Activated T-cell treated with anti-CD3 and anti-CD28 coated beads, Interleukin-2, amount 50 U/mL, for 24 hours (primary cell): ENCODE data around the gene SDCCAG8.

ENCODE experiments used
- DNase-seq: peaks from one replicate; pipeline ENCODE4 v3.0.0-alpha.2; 2020
- H3K27ac Mint-ChIP-seq: 2 replicates; pipeline ENCODE4 v1.8.0; 2020; ENCODE audit warnings: mild to moderate bottlenecking, mixed read lengths
- H3K27me3 Mint-ChIP-seq: 2 replicates; pipeline ENCODE4 v1.8.0; 2020; ENCODE audit warnings: mixed read lengths
- H3K36me3 Mint-ChIP-seq: 2 replicates; pipeline ENCODE4 v1.8.0; 2020; ENCODE audit warnings: low read depth, mixed read lengths
- H3K4me1 Mint-ChIP-seq: 2 replicates; pipeline ENCODE4 v1.8.0; 2020; ENCODE audit warnings: low read depth, mixed read lengths
- H3K4me3 Mint-ChIP-seq: 2 replicates; pipeline ENCODE4 v1.8.0; 2020; ENCODE audit warnings: mild to moderate bottlenecking, moderate library complexity, mixed read lengths
- H3K9me3 Mint-ChIP-seq: 2 replicates; pipeline ENCODE4 v1.8.0; 2020; ENCODE audit warnings: mixed read lengths

SDCCAG8 gene

GRCh38 chr1:243461700-243462099 lies 205.9 kb downstream of the SDCCAG8 start:
- peaks cover 17% of the 10 kb centered on the region for H3K36me3 Mint-ChIP-seq
- no peaks in the 10 kb centered on the region for H3K4me1 Mint-ChIP-seq
- no peak for DNase-seq
- H3K27me3 Mint-ChIP-seq: no peaks in the 10 kb centered on the region
- no peak overlapping the region for H3K27ac Mint-ChIP-seq
- no peak overlapping the region for H3K4me3 Mint-ChIP-seq
- H3K9me3 Mint-ChIP-seq: no peaks in the 10 kb centered on the region

GRCh38 chr1:243462929-243463697 lies 207.3 kb downstream of the SDCCAG8 start:
- H3K9me3 Mint-ChIP-seq: no peaks in the 10 kb centered on the region
- no peak overlapping the region for H3K27ac Mint-ChIP-seq
- H3K27me3 Mint-ChIP-seq: no peaks in the 10 kb centered on the region
- H3K4me3 Mint-ChIP-seq: no peak overlapping the region
- peaks cover 15% of the 10 kb centered on the region for H3K36me3 Mint-ChIP-seq
- H3K4me1 Mint-ChIP-seq: no peaks in the 10 kb centered on the region
- DNase-seq: no peak

DNA sequence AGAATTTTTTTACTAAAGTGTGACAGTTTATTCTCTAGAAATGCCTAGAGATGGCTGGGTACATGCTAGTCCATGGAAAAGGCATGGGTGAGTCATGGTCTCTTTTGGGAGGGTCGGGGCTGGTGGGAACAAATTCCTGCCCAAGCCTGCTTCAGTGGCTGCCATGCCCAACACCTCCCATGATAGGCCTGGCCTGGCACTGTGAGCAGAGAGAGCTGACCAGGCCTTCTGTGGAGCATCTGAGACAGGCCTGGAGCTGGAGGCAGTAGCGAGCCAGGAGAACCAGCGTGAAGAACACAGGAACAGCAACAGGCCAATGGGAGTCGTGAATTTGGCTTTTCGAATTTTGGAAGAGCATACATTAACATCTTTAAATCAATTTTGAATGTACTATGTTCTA lies 209.2 kb downstream of the SDCCAG8 start:
- H3K4me1 Mint-ChIP-seq: no peaks in the 10 kb centered on the region
- H3K27me3 Mint-ChIP-seq: no peaks in the 10 kb centered on the region

DNA sequence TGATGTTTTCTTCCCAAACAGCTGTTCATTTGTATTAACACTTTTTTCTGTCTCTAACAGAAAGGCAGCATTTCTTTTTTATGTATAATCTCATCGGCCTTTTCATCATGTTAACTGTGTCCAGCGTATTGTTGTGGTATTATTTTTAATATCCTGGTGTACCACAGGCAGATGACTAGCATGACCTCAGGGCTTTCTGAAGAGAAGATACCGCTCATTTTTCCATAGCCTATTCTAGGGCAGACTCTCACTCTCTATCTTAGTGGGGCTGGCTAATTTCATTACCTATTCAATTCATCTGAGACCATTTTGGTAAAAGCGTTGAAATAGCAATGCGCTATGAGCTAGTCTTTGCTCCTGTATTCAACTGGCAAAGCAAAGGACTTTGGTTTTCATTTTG lies 209.9 kb downstream of the SDCCAG8 start:
- no peak for DNase-seq
- no peak overlapping the region for H3K4me3 Mint-ChIP-seq
- H3K9me3 Mint-ChIP-seq: no peaks in the 10 kb centered on the region

More for the DNA sequence above, 209.2 kb downstream of the SDCCAG8 start:
- H3K36me3 Mint-ChIP-seq: peaks cover 13% of the 10 kb centered on the region
- no peak for DNase-seq
- no peak overlapping the region for H3K27ac Mint-ChIP-seq
- H3K9me3 Mint-ChIP-seq: no peaks in the 10 kb centered on the region
- no peak overlapping the region for H3K4me3 Mint-ChIP-seq

DNA sequence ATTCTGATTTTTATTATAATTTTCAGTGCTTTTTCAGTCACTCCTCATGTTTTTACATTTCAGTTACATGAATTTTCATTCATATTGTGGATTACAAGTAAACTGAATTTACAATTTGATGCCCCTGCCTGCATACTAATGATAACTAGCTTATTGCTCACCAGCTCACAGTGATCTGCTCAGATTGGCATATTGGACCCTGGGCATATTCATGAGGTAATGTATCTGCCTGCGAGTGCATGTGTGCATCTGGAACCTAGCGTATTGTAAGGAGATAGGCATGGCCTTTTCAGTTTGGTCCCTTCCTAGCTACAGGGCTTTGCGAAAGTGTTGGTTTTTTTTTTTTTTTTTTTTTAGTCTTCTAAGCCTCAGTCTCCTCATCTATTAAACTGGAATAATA lies 213.7 kb downstream of the SDCCAG8 start:
- Mint-ChIP-seq H3K9me3 (no peaks in the 10 kb centered on the region), H3K4me1 (peaks cover 9% of the 10 kb centered on the region), H3K27me3 (no peaks in the 10 kb centered on the region), H3K27ac (no peak overlapping the region), H3K36me3 (peaks cover 3% of the 10 kb centered on the region), H3K4me3 (no peak overlapping the region)
- no peak for DNase-seq

More for the DNA sequence above, 209.9 kb downstream of the SDCCAG8 start:
- Mint-ChIP-seq H3K4me1 (no peaks in the 10 kb centered on the region), H3K36me3 (peaks cover 9% of the 10 kb centered on the region), H3K27ac (no peak overlapping the region), H3K27me3 (no peaks in the 10 kb centered on the region)

DNA sequence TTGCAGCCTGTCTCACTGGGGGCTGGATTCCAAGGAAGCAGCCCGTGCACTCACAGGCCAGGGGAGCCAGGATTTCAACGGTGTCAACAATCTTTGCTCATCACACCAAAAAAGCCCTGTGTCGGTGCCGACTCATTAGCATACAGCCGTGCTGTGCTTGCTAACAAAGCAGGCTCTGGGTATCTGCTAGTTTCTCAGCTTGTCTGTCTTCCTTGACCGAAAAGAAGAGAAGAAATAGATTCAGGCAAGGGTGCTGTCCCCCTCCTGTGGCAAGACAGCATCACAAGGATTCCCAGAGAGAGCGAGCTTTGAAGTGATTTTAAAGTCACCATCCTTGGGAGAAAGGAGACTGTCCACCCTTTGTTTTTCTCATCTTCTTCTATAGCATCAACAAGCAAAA lies 214.7 kb downstream of the SDCCAG8 start:
- DNase-seq: no peak
- Mint-ChIP-seq H3K4me1 (peaks cover 9% of the 10 kb centered on the region), H3K9me3 (no peaks in the 10 kb centered on the region), H3K27me3 (no peaks in the 10 kb centered on the region), H3K4me3 (no peak overlapping the region), H3K27ac (no peak overlapping the region), H3K36me3 (peaks cover 6% of the 10 kb centered on the region)

DNA sequence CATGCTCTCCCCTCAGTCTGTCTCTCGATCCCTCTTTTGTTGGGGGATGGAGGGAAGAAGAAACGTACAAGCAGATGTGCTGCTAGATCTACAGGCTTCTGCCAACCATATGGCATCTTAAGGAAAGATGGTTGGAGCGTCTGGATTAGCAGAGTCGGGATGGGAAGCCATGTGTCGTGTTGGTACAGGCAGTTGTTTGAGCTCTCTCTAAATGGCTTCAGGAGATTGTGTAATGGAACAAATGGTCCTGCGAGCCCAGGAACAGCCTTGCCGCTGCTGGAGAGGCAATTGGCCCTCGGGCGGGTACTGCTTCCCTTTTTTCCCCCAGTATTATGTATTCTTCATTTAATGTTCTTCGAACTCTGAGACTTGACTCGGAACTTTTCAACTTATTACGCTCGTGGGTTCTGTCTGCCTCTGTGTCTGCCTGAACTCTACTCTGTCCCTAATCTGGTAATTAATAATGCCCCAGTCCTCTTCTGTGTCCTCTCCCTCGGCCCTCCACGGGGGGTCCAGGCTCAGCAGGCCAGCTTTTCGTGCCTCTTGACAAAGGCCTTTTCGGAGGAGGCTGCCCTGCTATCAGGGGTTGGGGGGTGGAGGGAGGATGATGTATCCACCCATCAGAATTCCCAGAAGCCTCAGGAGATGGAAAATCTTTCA lies 215.3 kb downstream of the SDCCAG8 start:
- DNase-seq: no peak
- peaks cover 10% of the 10 kb centered on the region for H3K36me3 Mint-ChIP-seq
- no peaks in the 10 kb centered on the region for H3K27me3 Mint-ChIP-seq
- H3K4me3 Mint-ChIP-seq: no peak overlapping the region
- H3K4me1 Mint-ChIP-seq: peaks cover 9% of the 10 kb centered on the region
- no peaks in the 10 kb centered on the region for H3K9me3 Mint-ChIP-seq
- no peak overlapping the region for H3K27ac Mint-ChIP-seq

- Mint-ChIP-seq H3K4me3 (no peak overlapping the region), H3K27me3 (no peaks in the 10 kb centered on the region), H3K27ac (no peak overlapping the region), H3K9me3 (no peaks in the 10 kb centered on the region), H3K4me1 (peaks cover 9% of the 10 kb centered on the region), H3K36me3 (peaks cover 10% of the 10 kb centered on the region)
- no peak for DNase-seq
Observed at GRCh38 chr1:243471754-243472745, 216.2 kb downstream of the SDCCAG8 start.

DNA sequence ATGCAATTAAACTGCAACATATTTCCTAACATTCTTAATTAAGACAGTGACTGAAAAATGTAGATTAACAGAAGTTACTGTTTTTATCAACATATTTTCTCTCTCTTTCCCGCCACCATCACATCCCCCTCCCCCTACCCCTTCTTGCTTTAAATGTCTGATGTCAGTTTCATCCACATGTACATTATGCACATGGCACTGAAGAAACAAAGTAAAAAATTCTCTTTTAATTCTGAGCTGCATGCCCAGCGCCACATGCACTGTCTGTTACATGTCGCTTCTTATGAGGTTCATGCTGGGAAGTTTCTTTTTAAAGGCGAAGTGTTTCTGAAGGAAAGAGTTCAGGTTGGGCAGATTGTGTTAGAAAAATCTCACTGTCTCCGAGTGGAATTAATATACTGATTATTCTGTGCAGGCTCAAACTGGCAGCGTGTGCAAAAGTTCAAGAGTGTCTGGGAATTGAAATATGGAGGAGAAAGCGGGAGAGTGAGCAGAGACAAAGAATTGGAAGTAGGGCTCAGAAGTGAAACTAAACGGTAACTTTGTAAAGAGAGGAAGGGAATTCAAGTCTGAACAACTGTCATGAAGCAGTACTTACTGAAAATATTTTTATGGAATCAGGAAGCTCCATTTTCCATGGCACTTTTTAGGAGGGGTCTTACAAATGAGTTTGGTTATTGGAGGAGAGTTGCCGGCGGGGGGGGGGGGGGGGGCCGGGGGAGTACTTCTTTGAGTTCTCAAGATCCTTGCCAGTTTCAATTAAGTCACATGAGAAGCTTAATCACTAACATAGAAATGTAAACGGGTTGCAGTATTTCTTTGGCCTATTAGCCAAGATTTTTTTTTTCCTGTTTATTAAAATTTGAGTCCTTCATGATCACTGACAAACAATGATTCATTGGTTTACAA lies 217.6 kb downstream of the SDCCAG8 start:
- DNase-seq: no peak
- H3K9me3 Mint-ChIP-seq: no peaks in the 10 kb centered on the region
- peaks cover 9% of the 10 kb centered on the region for H3K4me1 Mint-ChIP-seq
- H3K27ac Mint-ChIP-seq: peak overlapping the region; percentile 30
- H3K27me3 Mint-ChIP-seq: no peaks in the 10 kb centered on the region
- H3K36me3 Mint-ChIP-seq: peaks cover 13% of the 10 kb centered on the region
- H3K4me3 Mint-ChIP-seq: peak overlapping the region; percentile 71

DNA sequence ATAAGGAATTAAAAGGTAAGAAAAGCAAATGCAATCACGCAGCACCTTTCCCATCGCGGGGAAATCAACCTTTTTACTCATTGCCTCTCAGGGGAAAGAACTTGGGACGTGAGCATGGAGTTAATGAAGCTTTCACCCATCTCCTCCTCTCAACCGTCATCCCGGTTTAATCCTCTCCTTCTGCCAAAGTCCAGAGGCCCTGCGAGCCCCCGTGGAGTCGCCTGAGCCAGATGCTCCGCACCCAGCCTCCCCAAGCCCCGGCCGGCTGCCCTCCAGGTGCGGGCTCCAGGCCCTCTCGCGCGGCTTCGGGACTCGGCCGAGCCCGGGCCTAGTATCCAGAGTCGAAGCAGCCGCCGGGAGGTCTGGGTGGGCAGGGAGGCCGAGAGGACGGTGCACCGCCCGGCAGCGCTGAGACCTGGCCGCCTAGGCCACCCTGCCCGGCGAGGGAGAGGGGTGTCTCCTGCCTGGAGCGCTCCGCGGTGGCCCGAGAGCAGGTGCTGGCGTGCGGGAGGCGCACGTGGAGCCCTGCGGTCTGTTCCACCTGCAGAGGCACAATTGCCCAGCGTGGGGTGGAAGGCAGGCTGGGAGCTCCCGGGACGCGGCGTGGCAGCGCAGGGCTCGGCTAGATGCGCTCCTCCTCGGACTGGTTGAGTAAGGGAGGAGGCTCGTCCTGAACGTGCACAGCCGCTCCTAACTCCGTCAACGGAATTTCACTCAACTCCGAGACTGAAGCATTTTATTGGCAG lies 218.5 kb downstream of the SDCCAG8 start:
- Mint-ChIP-seq H3K36me3 (peaks cover 13% of the 10 kb centered on the region), H3K4me1 (peaks cover 9% of the 10 kb centered on the region), H3K27ac (no peak overlapping the region), H3K4me3 (no peak overlapping the region), H3K27me3 (no peaks in the 10 kb centered on the region), H3K9me3 (no peaks in the 10 kb centered on the region)
- DNase-seq: no peak

DNA sequence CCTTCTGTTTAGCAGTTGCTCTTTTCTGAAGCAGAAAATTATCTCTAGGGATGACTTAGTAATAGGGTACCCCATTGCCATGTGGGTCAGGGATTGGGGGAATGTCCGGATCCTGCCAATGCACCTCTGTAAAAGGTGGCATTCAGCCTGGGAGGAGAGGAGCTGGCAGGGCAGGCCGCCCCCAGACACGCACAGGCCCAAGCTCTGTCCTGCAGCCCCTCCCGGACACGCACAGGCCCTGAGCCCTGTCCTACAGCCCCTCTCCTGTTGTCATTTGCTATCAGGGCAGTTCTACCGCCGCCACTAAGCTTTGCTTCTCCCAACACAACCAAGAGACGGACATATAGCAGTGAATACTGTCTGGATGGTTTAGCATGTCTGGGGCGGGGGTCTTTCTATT lies 219.1 kb downstream of the SDCCAG8 start:
- Mint-ChIP-seq H3K27ac (no peak overlapping the region), H3K4me3 (no peak overlapping the region), H3K27me3 (no peaks in the 10 kb centered on the region), H3K9me3 (no peaks in the 10 kb centered on the region), H3K36me3 (peaks cover 13% of the 10 kb centered on the region), H3K4me1 (peaks cover 9% of the 10 kb centered on the region)
- DNase-seq: no peak

DNA sequence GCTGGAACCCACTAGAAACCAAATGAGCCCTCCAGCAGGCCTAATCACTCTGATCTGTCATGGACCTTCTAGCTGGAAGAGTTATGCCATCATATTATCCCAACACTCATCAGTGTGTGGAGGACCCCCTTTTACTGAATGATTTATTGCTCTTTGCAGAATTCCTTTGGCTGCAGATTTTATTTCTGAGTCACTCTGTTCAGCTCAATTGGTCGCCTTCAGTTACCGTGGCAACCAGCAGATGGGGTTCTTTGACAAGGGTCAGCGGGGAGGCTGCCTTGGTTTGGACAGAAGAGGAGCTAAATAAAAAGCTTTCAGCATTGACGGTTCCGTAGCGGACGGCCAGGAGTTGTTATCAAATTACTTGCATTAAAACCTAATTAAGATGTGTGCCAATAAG lies 220.1 kb downstream of the SDCCAG8 start:
- Mint-ChIP-seq H3K4me1 (peaks cover 11% of the 10 kb centered on the region), H3K27ac (no peak overlapping the region), H3K4me3 (no peak overlapping the region), H3K27me3 (no peaks in the 10 kb centered on the region), H3K9me3 (no peaks in the 10 kb centered on the region), H3K36me3 (peaks cover 10% of the 10 kb centered on the region)
- DNase-seq: no peak

GRCh38 chr1:243477731-243478290 lies 222.0 kb downstream of the SDCCAG8 start:
- Mint-ChIP-seq H3K27ac (no peak overlapping the region), H3K9me3 (no peaks in the 10 kb centered on the region), H3K4me1 (peaks cover 26% of the 10 kb centered on the region), H3K36me3 (peaks cover 10% of the 10 kb centered on the region), H3K4me3 (no peak overlapping the region), H3K27me3 (no peaks in the 10 kb centered on the region)
- no peak for DNase-seq
